C4-2B (cell line): ENCODE measurements around the gene PRPF6.

Experiments used
- H3K27ac ChIP-seq: fragments of 450-650 bp; 2 replicates; pipeline ENCODE4 v1.5.1; 2017
- ZFX ChIP-seq: fragments of 450-650 bp; IDR thresholded peaks from 2 replicates; pipeline ENCODE4 v1.6.1; 2017
- TF ChIP-seq, protein P1 (sequence below): fragments of 450-650 bp; conservative IDR thresholded peaks from 2 replicates; pipeline ENCODE4 v1.5.1; 2017; ENCODE audit warnings: mild to moderate bottlenecking

The PRPF6 gene, protein sequence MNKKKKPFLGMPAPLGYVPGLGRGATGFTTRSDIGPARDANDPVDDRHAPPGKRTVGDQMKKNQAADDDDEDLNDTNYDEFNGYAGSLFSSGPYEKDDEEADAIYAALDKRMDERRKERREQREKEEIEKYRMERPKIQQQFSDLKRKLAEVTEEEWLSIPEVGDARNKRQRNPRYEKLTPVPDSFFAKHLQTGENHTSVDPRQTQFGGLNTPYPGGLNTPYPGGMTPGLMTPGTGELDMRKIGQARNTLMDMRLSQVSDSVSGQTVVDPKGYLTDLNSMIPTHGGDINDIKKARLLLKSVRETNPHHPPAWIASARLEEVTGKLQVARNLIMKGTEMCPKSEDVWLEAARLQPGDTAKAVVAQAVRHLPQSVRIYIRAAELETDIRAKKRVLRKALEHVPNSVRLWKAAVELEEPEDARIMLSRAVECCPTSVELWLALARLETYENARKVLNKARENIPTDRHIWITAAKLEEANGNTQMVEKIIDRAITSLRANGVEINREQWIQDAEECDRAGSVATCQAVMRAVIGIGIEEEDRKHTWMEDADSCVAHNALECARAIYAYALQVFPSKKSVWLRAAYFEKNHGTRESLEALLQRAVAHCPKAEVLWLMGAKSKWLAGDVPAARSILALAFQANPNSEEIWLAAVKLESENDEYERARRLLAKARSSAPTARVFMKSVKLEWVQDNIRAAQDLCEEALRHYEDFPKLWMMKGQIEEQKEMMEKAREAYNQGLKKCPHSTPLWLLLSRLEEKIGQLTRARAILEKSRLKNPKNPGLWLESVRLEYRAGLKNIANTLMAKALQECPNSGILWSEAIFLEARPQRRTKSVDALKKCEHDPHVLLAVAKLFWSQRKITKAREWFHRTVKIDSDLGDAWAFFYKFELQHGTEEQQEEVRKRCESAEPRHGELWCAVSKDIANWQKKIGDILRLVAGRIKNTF

GRCh38 chr20:63980806-63981728 lies at the start of gene PRPF6:
TSS of gene PRPF6 (plus strand) at chr20:63981132. CDS start at chr20:63981246, 114 bp downstream.
- H3K27ac ChIP-seq, result peak within 1 kb of the TSS; percentile 97
- TF ChIP-seq ZFX, result peak; percentile 93
- TF ChIP-seq, protein P1, sequence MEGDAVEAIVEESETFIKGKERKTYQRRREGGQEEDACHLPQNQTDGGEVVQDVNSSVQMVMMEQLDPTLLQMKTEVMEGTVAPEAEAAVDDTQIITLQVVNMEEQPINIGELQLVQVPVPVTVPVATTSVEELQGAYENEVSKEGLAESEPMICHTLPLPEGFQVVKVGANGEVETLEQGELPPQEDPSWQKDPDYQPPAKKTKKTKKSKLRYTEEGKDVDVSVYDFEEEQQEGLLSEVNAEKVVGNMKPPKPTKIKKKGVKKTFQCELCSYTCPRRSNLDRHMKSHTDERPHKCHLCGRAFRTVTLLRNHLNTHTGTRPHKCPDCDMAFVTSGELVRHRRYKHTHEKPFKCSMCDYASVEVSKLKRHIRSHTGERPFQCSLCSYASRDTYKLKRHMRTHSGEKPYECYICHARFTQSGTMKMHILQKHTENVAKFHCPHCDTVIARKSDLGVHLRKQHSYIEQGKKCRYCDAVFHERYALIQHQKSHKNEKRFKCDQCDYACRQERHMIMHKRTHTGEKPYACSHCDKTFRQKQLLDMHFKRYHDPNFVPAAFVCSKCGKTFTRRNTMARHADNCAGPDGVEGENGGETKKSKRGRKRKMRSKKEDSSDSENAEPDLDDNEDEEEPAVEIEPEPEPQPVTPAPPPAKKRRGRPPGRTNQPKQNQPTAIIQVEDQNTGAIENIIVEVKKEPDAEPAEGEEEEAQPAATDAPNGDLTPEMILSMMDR, result peak; percentile 92

DNA sequence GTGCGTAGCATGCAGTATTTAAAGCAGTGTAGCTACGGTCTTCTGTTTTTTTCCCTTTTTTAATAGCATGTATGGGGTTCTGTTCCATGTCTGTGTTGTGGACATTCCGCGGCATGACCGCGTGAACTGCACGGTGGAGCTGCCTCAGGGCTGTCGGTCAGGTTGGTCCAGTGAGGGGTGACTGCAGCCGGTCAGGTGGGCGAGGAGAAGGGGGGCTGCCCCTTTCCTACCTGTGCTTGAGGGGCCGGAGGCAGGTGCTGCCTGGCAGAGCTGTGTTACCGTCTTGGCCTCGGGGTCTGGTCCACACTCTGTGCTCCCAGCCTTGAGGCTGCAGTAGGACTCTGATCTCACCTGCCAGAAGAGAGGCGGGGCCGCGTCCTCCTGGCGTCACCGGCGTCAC lies 49.2 kb upstream of the PRPF6 start:
- no peak overlapping the region for H3K27ac ChIP-seq
- TF ChIP-seq, protein P1, result no peak
- TF ChIP-seq ZFX, result no peak

DNA sequence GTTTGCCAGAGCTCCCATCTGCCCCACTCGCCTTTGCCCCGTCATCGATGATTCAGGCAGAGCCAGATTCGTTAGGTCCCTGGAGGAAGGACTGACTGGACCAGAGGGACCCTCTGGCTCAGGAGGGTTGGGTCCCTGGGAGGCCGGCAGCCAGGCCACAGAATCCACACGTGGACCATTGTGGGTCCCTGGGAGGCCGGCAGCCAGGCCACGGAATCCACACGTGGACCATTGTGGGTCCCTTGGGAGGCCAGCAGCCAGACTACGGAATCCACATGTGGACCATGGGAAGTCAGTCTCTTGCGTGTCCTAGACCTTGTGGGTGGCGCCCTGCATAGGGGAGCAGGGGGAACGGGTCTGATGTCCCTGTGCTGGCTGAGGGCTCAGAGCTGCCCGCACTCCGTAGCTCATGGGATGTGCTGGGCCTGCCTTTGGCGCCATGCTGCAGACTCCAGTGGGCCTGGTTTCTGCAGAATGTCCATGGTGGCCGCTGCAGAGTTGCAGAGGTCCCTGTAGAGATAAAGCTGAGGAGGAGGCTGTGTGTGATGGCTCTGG lies 48.2 kb upstream of the PRPF6 start:
- no peak for TF ChIP-seq ZFX
- TF ChIP-seq, protein P1, result no peak
- H3K27ac ChIP-seq, result no peak overlapping the region

DNA sequence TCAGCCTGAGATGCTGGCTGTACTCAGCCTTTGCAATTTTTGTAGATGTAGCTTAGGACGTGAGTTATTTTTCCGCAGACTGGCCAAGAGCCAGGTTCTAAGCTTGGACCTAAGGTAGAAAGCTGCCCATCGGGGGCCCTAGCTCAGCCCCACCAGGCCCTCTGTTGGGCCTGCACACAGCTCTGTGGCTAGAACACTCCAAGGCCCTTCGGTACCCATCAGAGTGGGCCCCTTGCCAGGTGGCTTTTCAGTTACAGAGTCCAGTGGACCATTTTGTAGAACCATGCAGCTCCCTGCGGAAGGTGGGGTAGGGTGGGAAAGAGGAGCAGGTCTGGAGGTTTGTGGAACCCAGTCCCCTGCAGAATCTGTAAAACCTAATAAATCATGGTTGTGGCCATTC lies 47.3 kb upstream of the PRPF6 start:
- H3K27ac ChIP-seq, result no peak overlapping the region
- TF ChIP-seq, protein P1, result no peak
- TF ChIP-seq ZFX, result no peak

GRCh38 chr20:63934271-63935068 lies 46.5 kb upstream of the PRPF6 start:
- TF ChIP-seq, protein P1, result no peak
- no peak for TF ChIP-seq ZFX
- no peak overlapping the region for H3K27ac ChIP-seq

GRCh38 chr20:63935447-63935846 lies 45.5 kb upstream of the PRPF6 start:
- H3K27ac ChIP-seq, result no peak overlapping the region
- no peak for TF ChIP-seq ZFX
- TF ChIP-seq, protein P1, result no peak
